Uterus (tissue), 4 donors: ENCODE results near the gene CNTN1. TPM values are rescaled to one million over a fixed set of nuclear protein-coding genes. Genes with fewer than 3 reads are reported as not detected.
"Not testable (repeated sequence)": the region's sequence is repeated elsewhere in the genome, so short reads cannot be mapped to it uniquely, and the experiment has no call there.

Source experiments
- DNase-seq, 2 donors: peaks; one replicate each; pipeline ENCODE4 v3.0.0-alpha.2; 2019 to 2020
- H3K27ac ChIP-seq, 2 donors: fragments of 200-600 bp; sonication (generic); 1 replicate in 1 of 2; 2 replicates in 1 of 2; pipeline ENCODE4 v1.5.1; 2016 to 2018
- H3K27me3 ChIP-seq, 2 donors: fragments of 200-600 bp; sonication (generic); one replicate each; pipeline ENCODE4 v1.5.1; 2018 to 2019; ENCODE audit warnings: control low read depth in 1 of 2
- H3K36me3 ChIP-seq, 2 donors: fragments of 200-600 bp; sonication (generic); one replicate each; pipeline ENCODE4 v1.5.1; 2019; ENCODE audit warnings: control low read depth in 1 of 2
- H3K4me1 ChIP-seq, 2 donors: fragments of 200-600 bp; sonication (generic); one replicate each; pipeline ENCODE4 v1.5.1; 2018 to 2019; ENCODE audit warnings: control low read depth in 1 of 2
- H3K4me3 ChIP-seq, 2 donors: fragments of 200-600 bp; sonication (generic); 1 replicate in 1 of 2; 2 replicates in 1 of 2; pipeline ENCODE4 v1.5.1; 2018 to 2019; ENCODE audit warnings: mild to moderate bottlenecking in 1 of 2
- H3K9me3 ChIP-seq, 2 donors: fragments of 200-600 bp; sonication (generic); one replicate each; pipeline ENCODE4 v1.5.1; 2019; ENCODE audit warnings: control low read depth in 1 of 2
- POLR2A ChIP-seq, 2 donors: fragments of 450-650 bp; IDR thresholded peaks; one replicate each; pipeline ENCODE4 v1.6.1; 2016; ENCODE audit warnings: antibody characterized with exemption in 2 of 2, mild to moderate bottlenecking in 1 of 2, moderate library complexity in 1 of 2
- intact Hi-C: fragments of 100-400 bp; cut with DNase I; formaldehyde crosslinking; loops from one replicate; pipeline ENCODE4 v1.15.1; 2023; ENCODE audit warnings: low total_unique reads
- total RNA-seq, 4 donors: library from RNA; depleted of rRNA in 3 of 4; stranded (reverse); fragments of >200 nt in 3 of 4; gene quantifications; one replicate each; pipeline versions ENCODE4 v1.1.0 to v1.2.4, GENCODE V29; 2014 to 2023
- TF ChIP-seq, protein P1 (sequence below), 4 experiments: fragments of 200-600 bp in 2 of 4; fragments of 450-650 bp in 2 of 4; sonication (generic) in 2 of 4; IDR thresholded peaks; one replicate each; pipeline ENCODE4 v1.5.1; 2016 to 2019; ENCODE audit warnings: antibody characterized with exemption in 4 of 4, mild to moderate bottlenecking in 2 of 4, moderate library complexity in 1 of 4
- donor health status: DM: yes; HTN: yes; CAD: no.

CNTN1 gene
- total RNA-seq, 4 donors from 2014 or later, result 1.5 to 124 (median 11.0) TPM

DNA sequence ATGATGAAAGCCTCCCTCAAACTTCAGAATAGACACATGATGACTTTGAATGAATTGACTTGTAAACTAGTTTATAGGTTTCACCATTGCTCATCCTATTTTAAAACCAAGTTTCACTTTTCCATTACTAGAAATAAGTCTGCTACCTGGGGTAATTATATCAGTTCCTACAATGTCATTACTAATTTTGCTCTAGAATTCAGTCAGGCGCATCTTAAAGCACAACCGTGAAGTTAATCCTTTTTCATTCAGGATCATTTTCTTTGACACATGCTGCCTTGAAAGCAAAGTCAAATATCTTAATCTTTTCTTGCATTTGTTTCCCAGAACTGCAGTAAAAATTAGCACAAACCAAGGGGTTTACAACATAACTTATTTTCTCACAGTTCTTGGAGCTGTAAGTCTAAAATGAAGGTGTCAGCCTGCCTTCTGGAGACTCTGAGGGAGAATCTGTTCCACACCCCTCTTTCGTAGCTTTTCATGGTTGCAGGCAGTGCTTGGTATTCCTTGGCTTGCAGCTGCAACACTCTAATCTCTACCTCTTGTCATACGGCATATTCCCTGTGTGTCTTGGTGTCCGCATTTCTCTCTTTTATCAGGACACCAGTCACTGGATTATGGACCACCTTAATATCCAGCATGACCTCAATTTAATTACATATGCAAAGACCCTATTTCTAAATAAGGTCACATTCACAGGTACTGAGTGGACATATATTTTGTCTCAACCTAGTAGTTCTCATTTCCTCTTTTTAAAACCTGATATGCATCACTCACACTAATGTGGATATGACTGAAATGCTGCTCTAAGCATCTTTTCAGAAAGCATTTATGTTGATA, 381.6 kb downstream of the CNTN1 start:
- Histone ChIP-seq H3K4me1 (no peaks in the 10 kb centered on the region), H3K36me3 (no peaks in the 10 kb centered on the region), H3K27ac (no peak overlapping the region), H3K27me3 (no peaks in the 10 kb centered on the region), H3K4me3 (no peak overlapping the region), H3K9me3 (no peaks in the 10 kb centered on the region)
- no peak for DNase-seq
- intact Hi-C loops, result no loop called here
- TF ChIP-seq, protein P1, sequence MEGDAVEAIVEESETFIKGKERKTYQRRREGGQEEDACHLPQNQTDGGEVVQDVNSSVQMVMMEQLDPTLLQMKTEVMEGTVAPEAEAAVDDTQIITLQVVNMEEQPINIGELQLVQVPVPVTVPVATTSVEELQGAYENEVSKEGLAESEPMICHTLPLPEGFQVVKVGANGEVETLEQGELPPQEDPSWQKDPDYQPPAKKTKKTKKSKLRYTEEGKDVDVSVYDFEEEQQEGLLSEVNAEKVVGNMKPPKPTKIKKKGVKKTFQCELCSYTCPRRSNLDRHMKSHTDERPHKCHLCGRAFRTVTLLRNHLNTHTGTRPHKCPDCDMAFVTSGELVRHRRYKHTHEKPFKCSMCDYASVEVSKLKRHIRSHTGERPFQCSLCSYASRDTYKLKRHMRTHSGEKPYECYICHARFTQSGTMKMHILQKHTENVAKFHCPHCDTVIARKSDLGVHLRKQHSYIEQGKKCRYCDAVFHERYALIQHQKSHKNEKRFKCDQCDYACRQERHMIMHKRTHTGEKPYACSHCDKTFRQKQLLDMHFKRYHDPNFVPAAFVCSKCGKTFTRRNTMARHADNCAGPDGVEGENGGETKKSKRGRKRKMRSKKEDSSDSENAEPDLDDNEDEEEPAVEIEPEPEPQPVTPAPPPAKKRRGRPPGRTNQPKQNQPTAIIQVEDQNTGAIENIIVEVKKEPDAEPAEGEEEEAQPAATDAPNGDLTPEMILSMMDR (IDR thresholded peaks at IDR 0.05), result no peak
- no peak for TF ChIP-seq POLR2A (IDR thresholded peaks at IDR 0.05)

DNA sequence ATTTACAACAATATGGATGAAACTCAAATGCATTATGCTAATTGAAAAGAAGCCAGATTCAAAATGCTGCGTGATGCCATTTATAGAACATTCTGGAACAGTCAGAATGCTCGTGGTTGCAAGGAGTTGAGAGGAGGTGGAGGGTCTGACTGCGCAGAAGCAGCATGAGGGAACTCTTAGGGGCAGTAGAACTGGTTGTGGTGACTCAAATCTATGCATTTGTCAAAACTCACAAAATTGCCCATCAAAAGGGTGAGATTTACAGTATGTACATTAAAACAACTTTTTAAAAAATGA, 382.2 kb downstream of the CNTN1 start:
- Histone ChIP-seq H3K4me3 (no peak overlapping the region), H3K36me3 (no peaks in the 10 kb centered on the region), H3K4me1 (no peaks in the 10 kb centered on the region), H3K27ac (no peak overlapping the region), H3K27me3 (no peaks in the 10 kb centered on the region), H3K9me3 (no peaks in the 10 kb centered on the region)
- TF ChIP-seq POLR2A (IDR thresholded peaks at IDR 0.05), result no peak
- TF ChIP-seq, protein P1 (IDR thresholded peaks at IDR 0.05), result no peak
- DNase-seq, result no peak
- intact Hi-C loops, result no loop called here

DNA sequence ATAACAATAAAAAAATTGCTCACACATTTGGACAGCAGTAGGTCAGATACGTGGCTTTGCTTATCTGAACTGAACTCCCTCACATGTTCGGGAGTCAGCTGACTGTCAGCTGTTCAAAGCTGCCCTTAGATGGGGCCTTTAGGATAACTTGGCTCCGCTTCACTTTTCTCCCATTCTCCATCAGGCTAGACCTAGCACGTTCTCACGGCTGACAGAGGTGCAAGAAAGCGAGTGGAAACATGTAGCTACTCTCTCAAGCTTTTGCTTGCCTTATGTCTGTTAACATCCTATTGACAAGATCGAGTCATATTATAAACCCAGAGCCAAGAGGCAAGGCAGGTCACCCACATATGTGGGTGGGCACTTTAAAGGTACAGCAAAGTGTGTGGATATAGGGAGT, 383.9 kb downstream of the CNTN1 start:
- no peak overlapping the region for H3K27ac ChIP-seq

DNA sequence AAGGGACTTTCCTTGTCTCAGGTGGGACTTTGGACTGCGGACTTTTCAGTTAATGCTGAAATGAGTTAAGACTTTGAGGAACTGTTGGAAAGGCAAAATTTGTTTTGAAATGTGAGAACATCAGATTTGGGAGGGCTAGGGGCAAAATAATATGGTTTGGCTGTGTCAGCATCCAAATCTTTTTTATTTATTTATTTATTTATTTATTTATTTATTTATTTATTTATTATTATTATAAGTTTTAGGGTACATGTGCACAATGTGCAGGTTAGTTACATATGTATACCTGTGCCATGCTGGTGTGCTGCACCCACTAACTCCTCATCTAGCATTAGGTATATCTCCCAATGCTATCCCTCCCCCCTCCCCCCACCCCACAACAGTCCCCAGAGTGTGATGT, 389.0 kb downstream of the CNTN1 start:
- H3K4me1 ChIP-seq, H3K27me3 ChIP-seq, H3K36me3 ChIP-seq, H3K27ac ChIP-seq, H3K4me3 ChIP-seq, DNase-seq, intact Hi-C loops, H3K9me3 ChIP-seq: not testable (repeated sequence)

More for the DNA sequence above, 383.9 kb downstream of the CNTN1 start:
- TF ChIP-seq, protein P1 (IDR thresholded peaks at IDR 0.05), result no peak
- no peak for TF ChIP-seq POLR2A (IDR thresholded peaks at IDR 0.05)
- H3K4me3 ChIP-seq, result no peak overlapping the region
- no peak for DNase-seq
- no peaks in the 10 kb centered on the region for H3K4me1 ChIP-seq
- H3K36me3 ChIP-seq, result no peaks in the 10 kb centered on the region
- H3K27me3 ChIP-seq, result no peaks in the 10 kb centered on the region
- no peaks in the 10 kb centered on the region for H3K9me3 ChIP-seq
- intact Hi-C loops, result no loop called here

DNA sequence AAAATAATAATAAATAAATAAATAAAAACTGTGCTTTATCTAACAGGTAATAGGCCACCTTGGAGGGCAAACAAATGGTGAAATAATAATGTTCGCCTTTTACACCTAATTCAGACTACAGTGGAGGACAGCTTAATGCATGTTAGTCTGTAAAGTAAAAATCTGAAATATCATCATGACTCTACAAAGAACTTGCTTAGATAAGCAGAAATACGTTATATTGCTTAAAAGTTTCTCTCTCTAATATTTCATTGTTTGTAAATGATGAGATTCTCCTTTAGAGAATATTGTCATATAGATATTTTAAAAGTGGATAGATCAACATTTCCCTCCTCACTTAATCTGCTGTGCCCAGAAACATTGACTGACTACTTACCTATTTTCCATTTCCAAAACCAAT, 397.2 kb downstream of the CNTN1 start:
- intact Hi-C loops, result no loop called here
- no peak for TF ChIP-seq POLR2A (IDR thresholded peaks at IDR 0.05)
- TF ChIP-seq, protein P1 (IDR thresholded peaks at IDR 0.05), result no peak
- Histone ChIP-seq H3K4me1 (no peaks in the 10 kb centered on the region), H3K36me3 (no peaks in the 10 kb centered on the region), H3K27ac (no peak overlapping the region), H3K27me3 (no peaks in the 10 kb centered on the region), H3K9me3 (no peaks in the 10 kb centered on the region), H3K4me3 (no peak overlapping the region)
- no peak for DNase-seq
